Glutamatergic neuron (in vitro differentiated cells): ENCODE results near the gene MAG. TPM values are rescaled to one million over a fixed set of nuclear protein-coding genes. Genes with fewer than 3 reads are reported as not detected.

Source experiments
- DNase-seq: peaks from one replicate; pipeline ENCODE4 v3.0.0; 2022
- H3K27ac Mint-ChIP-seq: one replicate; pipeline ENCODE4 v1.8.0; 2020; ENCODE audit warnings: mild to moderate bottlenecking, mixed read lengths, inconsistent platforms; ENCODE audit not compliant: unreplicated experiment
- H3K27me3 Mint-ChIP-seq: one replicate; pipeline ENCODE4 v1.8.0; 2020; ENCODE audit warnings: mild to moderate bottlenecking, moderate library complexity, mixed read lengths, inconsistent platforms; ENCODE audit not compliant: unreplicated experiment
- H3K36me3 Mint-ChIP-seq: one replicate; pipeline ENCODE4 v1.8.0; 2020; ENCODE audit warnings: mild to moderate bottlenecking, mixed read lengths, inconsistent platforms; ENCODE audit not compliant: unreplicated experiment
- H3K4me1 Mint-ChIP-seq: one replicate; pipeline ENCODE4 v1.8.0; 2020; ENCODE audit warnings: mild to moderate bottlenecking, low read depth, mixed read lengths, inconsistent platforms; ENCODE audit not compliant: unreplicated experiment
- H3K4me3 Mint-ChIP-seq: one replicate; pipeline ENCODE4 v1.8.0; 2020; ENCODE audit warnings: mild to moderate bottlenecking, mixed read lengths, inconsistent platforms; ENCODE audit not compliant: unreplicated experiment
- H3K9me3 Mint-ChIP-seq: one replicate; pipeline ENCODE4 v1.8.0; 2020; ENCODE audit warnings: mild to moderate bottlenecking, moderate library complexity, mixed read lengths, inconsistent platforms; ENCODE audit not compliant: unreplicated experiment
- long read RNA-seq: library from polyadenylated mRNA; unstranded; transcript quantifications from one replicate; pipeline ENCODE4 v2.0.0, GENCODE V29; 2020; ENCODE audit not compliant: unreplicated experiment
- total RNA-seq: library from RNA; stranded (reverse); fragmentation: NEBNext Ultra II Directional; extraction: Animal tissue kit (Norgen Biotek cat#: 25700); gene quantifications from one replicate; pipeline ENCODE4 v1.2.1, GENCODE V29; 2021; ENCODE audit not compliant: unreplicated experiment
- TF ChIP-seq, protein P1 (sequence below): fragments of 200-600 bp; sonication (generic); IDR thresholded peaks from one replicate; pipeline ENCODE4 v1.5.0; 2021; ENCODE audit not compliant: partially characterized antibody, unreplicated experiment

MAG gene, protein sequence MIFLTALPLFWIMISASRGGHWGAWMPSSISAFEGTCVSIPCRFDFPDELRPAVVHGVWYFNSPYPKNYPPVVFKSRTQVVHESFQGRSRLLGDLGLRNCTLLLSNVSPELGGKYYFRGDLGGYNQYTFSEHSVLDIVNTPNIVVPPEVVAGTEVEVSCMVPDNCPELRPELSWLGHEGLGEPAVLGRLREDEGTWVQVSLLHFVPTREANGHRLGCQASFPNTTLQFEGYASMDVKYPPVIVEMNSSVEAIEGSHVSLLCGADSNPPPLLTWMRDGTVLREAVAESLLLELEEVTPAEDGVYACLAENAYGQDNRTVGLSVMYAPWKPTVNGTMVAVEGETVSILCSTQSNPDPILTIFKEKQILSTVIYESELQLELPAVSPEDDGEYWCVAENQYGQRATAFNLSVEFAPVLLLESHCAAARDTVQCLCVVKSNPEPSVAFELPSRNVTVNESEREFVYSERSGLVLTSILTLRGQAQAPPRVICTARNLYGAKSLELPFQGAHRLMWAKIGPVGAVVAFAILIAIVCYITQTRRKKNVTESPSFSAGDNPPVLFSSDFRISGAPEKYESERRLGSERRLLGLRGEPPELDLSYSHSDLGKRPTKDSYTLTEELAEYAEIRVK
- total RNA-seq: not detected
- long read RNA-seq: 0 reads

DNA sequence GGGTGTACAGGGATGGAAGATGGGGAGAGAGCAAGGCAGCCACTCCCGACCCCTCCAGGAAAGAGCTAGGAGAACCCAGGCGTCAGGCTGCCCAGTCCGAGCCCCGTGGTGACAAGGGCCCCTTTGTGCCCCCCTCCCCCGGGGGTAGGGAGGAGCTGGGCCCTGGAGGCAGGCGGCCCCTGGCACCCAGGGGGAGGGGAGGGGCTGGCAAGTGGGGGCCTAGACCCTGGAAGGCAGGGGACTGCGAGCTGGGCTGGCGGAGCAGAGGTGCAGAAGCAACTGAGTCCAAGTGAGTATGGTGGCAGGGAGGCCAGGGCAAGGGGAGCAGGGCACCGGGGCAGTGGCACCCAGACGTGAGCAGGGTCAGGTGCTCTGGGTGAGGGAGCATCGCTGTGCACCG is at the start of gene MAG:
MAG (plus strand) TSS at position 246 of the 400 bp plus-strand sequence. CDS start 3,248 bp downstream, outside the sequence.
- no peak for DNase-seq
- H3K9me3 Mint-ChIP-seq: peaks cover 5% of the 10 kb centered on the region
- TF ChIP-seq, protein P1, sequence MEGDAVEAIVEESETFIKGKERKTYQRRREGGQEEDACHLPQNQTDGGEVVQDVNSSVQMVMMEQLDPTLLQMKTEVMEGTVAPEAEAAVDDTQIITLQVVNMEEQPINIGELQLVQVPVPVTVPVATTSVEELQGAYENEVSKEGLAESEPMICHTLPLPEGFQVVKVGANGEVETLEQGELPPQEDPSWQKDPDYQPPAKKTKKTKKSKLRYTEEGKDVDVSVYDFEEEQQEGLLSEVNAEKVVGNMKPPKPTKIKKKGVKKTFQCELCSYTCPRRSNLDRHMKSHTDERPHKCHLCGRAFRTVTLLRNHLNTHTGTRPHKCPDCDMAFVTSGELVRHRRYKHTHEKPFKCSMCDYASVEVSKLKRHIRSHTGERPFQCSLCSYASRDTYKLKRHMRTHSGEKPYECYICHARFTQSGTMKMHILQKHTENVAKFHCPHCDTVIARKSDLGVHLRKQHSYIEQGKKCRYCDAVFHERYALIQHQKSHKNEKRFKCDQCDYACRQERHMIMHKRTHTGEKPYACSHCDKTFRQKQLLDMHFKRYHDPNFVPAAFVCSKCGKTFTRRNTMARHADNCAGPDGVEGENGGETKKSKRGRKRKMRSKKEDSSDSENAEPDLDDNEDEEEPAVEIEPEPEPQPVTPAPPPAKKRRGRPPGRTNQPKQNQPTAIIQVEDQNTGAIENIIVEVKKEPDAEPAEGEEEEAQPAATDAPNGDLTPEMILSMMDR: no peak
- H3K4me1 Mint-ChIP-seq: peaks cover 7% of the 10 kb centered on the region
- no peaks in the 10 kb centered on the region for H3K36me3 Mint-ChIP-seq
- H3K27ac Mint-ChIP-seq: no peak within 1 kb of the TSS
- no peak within 1 kb of the TSS for H3K4me3 Mint-ChIP-seq
- H3K27me3 Mint-ChIP-seq: peaks cover 11% of the 10 kb centered on the region

DNA sequence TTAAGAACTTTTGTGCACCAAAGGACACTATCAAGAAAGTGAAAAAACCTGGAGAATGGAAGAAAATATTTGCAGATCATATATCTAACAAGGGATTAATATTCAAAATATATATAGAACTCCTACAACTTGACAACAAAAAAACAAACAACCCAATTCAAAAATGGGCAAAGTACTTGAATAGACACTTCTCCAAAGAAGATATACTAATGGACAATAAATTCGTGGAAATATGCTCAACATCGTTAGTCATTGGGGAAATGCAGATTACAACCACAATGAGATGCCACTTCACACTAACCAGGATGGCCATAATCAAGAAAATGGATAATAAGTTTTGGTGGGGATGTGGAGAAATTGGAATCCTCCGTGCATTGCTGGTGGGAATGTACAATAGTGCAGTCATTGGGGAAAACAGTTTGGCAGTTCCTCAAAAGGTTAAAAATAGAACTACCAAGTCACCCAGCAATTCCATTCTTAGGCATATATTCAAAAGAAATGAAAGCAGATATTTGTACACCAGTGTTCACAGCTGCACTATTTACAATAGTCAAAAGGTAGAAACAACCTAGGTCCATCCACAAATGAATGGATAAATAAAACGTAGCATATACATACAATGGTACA is 45.4 kb upstream of the MAG start:
- Mint-ChIP-seq H3K4me3 (no peak overlapping the region), H3K27me3 (peaks cover 14% of the 10 kb centered on the region), H3K27ac (no peak overlapping the region)

GRCh38 chr19:35247526-35248309 is 44.2 kb upstream of the MAG start:
- no peaks in the 10 kb centered on the region for H3K4me1 Mint-ChIP-seq
- peaks cover 14% of the 10 kb centered on the region for H3K27me3 Mint-ChIP-seq
- peak overlapping the region; percentile 82 for H3K4me3 Mint-ChIP-seq
- H3K9me3 Mint-ChIP-seq: peaks cover 6% of the 10 kb centered on the region
- DNase-seq: peak; percentile 45
- H3K27ac Mint-ChIP-seq: no peak overlapping the region
- no peaks in the 10 kb centered on the region for H3K36me3 Mint-ChIP-seq
- TF ChIP-seq, protein P1: no peak

More for the DNA sequence above, 45.4 kb upstream of the MAG start:
- DNase-seq: no peak
- Mint-ChIP-seq H3K9me3 (peaks cover 6% of the 10 kb centered on the region), H3K4me1 (no peaks in the 10 kb centered on the region), H3K36me3 (peaks cover 3% of the 10 kb centered on the region)
- TF ChIP-seq, protein P1: no peak

DNA sequence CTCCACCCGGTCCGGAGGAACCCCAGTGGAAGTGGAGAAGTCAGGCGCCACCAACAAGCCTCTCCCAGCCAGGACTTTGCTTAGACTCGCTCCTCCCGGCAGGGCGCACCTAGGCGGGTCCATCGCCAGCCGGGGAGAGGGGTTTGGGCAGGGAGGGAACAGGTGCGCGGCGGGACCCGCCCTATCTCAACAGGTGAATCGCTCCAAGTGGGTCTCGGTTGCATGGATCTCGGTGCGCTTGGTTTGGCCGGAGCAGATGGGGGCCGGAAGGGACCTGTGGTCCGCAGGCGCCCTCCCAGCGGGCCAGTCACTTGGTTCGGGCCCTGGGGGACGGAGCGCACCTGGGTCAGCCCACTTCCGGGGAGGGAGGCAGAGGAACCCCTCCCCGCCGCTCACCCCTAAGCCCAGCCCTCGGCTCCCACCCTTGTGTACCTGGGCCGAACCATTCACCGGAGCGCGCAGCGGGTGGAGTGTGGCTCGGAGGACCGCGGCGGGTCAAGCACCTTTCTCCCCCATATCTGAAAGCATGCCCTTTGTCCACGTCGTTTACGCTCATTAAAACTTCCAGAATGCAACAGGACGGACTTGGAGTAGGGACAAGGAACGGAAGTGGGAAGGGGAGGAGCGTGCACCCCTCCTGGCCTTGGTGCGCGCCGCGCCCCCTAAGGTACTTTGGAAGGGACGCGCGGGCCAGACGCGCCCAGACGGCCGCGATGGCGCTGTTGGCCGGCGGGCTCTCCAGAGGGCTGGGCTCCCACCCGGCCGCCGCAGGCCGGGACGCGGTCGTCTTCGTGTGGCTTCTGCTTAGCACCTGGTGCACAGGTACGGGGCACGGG is 43.4 kb upstream of the MAG start, which contains the start of gene LSR:
LSR (plus strand) TSS at position 693 of the 836 bp plus-strand sequence; CDS start at position 714, 21 bp downstream.
- H3K27ac Mint-ChIP-seq: no peak within 1 kb of the TSS
- no peaks in the 10 kb centered on the region for H3K4me1 Mint-ChIP-seq
- no peak for DNase-seq
- no peaks in the 10 kb centered on the region for H3K36me3 Mint-ChIP-seq
- H3K4me3 Mint-ChIP-seq: peak within 1 kb of the TSS; percentile 80
- TF ChIP-seq, protein P1: no peak
- H3K9me3 Mint-ChIP-seq: peaks cover 6% of the 10 kb centered on the region
- peaks cover 14% of the 10 kb centered on the region for H3K27me3 Mint-ChIP-seq
